PC-3 (cell line): ENCODE data around the gene GNG4. TPM values are rescaled to one million over a fixed set of nuclear protein-coding genes. Genes with fewer than 3 reads are reported as not detected.
"Not testable (repeated sequence)": the region's sequence is repeated elsewhere in the genome, so short reads cannot be mapped to it uniquely, and the experiment has no call there.

Experiments used
- ATAC-seq: fragments of 200-7000 bp; cut with Tn5 transposase; 2 replicates; pipeline ENCODE4 v1.9.1; 2020; ENCODE audit warnings: mild to moderate bottlenecking, moderate library complexity
- BruUV-seq: library from RNA; stranded (reverse); fragments of 400-500 nt; replicated peaks from 2 replicates; lab custom pipeline; 2021; lab: Mats Ljungman, UMichigan
- CTCF ChIA-PET: fragments of 300-600 bp; sonication (Branson Sonifier 250); formaldehyde crosslinking; loops from one replicate; lab custom pipeline; 2022; ENCODE audit warnings: antibody characterized with exemption; lab: Charles Lee
- POLR2A ChIA-PET: fragments of 300-600 bp; sonication (Branson Sonifier 250); formaldehyde crosslinking; loops from one replicate; lab custom pipeline; 2022; ENCODE audit warnings: antibody characterized with exemption; ENCODE audit not compliant: unreplicated experiment; lab: Charles Lee
- DNase-seq: peaks from one replicate; pipeline ENCODE4 v3.0.0-alpha.2; 2015
- H2AFZ ChIP-seq: fragments of 300-600 bp; sonication (generic); 2 replicates; pipeline ENCODE4 v1.6.0; 2016; ENCODE audit warnings: antibody characterized with exemption, low read length
- H3F3A ChIP-seq: fragments of 300-600 bp; sonication (generic); one replicate; pipeline ENCODE4 v1.6.0; 2017; ENCODE audit warnings: antibody characterized with exemption, low read length, control low read depth, mild to moderate bottlenecking; ENCODE audit not compliant: unreplicated experiment
- H3K27ac ChIP-seq: fragments of 300-600 bp; sonication (generic); 2 replicates; pipeline ENCODE4 v1.5.1; 2016; ENCODE audit warnings: mild to moderate bottlenecking, low read length
- H3K27me3 ChIP-seq: fragments of 300-600 bp; sonication (generic); 2 replicates; pipeline ENCODE4 v1.6.1; 2016; ENCODE audit warnings: low read length, mixed read lengths
- H3K36me3 ChIP-seq: fragments of 300-600 bp; sonication (generic); 2 replicates; pipeline ENCODE4 v1.6.1; 2016; ENCODE audit warnings: low read depth, mixed run types, low read length, mixed read lengths
- H3K4me1 ChIP-seq: fragments of 300-600 bp; sonication (generic); 2 replicates; pipeline ENCODE4 v1.5.1; 2016; ENCODE audit warnings: low read length; ENCODE audit not compliant: insufficient read depth
- H3K4me2 ChIP-seq: fragments of 300-600 bp; sonication (generic); 2 replicates; pipeline ENCODE4 v1.6.0; 2016; ENCODE audit warnings: low read length
- H3K4me3 ChIP-seq: fragments of 300-600 bp; sonication (generic); 2 replicates; pipeline ENCODE4 v1.5.1; 2016; ENCODE audit warnings: mild to moderate bottlenecking, low read length, mixed read lengths
- H3K79me2 ChIP-seq: fragments of 300-600 bp; sonication (generic); 2 replicates; pipeline ENCODE4 v1.6.1; 2017; ENCODE audit warnings: low read length, mixed read lengths
- H3K9ac ChIP-seq: fragments of 300-600 bp; sonication (generic); 2 replicates; pipeline ENCODE4 v1.6.0; 2016; ENCODE audit warnings: mild to moderate bottlenecking, low read length
- H3K9me2 ChIP-seq: fragments of 300-600 bp; sonication (generic); replicated peaks from 2 replicates; pipeline ENCODE4 v1.6.1; 2016; ENCODE audit warnings: mixed run types, low read length, mixed read lengths
- H3K9me3 ChIP-seq: fragments of 300-600 bp; sonication (generic); 2 replicates; pipeline ENCODE4 v1.6.1; 2016; ENCODE audit warnings: low read length, mixed read lengths
- H4K20me1 ChIP-seq: fragments of 300-600 bp; sonication (generic); 2 replicates; pipeline ENCODE4 v1.6.1; 2016; ENCODE audit warnings: low read length, mixed read lengths
- EZH2 ChIP-seq: fragments of 300-600 bp; sonication (generic); IDR thresholded peaks from one replicate; pipeline ENCODE4 v1.6.1; 2017; ENCODE audit warnings: antibody characterized with exemption, mild to moderate bottlenecking, low read length; ENCODE audit not compliant: unreplicated experiment
- EZH2phosphoT487 ChIP-seq: fragments of 300-600 bp; sonication (generic); IDR thresholded peaks from 2 replicates; pipeline ENCODE4 v1.6.1; 2018; ENCODE audit warnings: mild to moderate bottlenecking, antibody characterized with exemption, low read length, borderline replicate concordance
- intact Hi-C: fragments of 100-400 bp; cut with micrococcal nuclease; formaldehyde crosslinking; loops from 2 replicates; pipeline ENCODE4 v1.9.0; 2023
- total RNA-seq: library from RNA; depleted of rRNA; stranded (reverse); fragments of >200 nt; gene quantifications from 2 replicates; pipeline ENCODE4 v1.2.3, GENCODE V29; 2014
- TF ChIP-seq, protein P1 (sequence below): fragments of 300-600 bp; sonication (generic); conservative IDR thresholded peaks from 2 replicates; pipeline ENCODE4 v1.5.1; 2017; ENCODE audit warnings: antibody characterized with exemption, low read depth, mild to moderate bottlenecking, low read length

The GNG4 gene
- total RNA-seq, 1 experiment from 2014 or later = 0.80 TPM

DNA sequence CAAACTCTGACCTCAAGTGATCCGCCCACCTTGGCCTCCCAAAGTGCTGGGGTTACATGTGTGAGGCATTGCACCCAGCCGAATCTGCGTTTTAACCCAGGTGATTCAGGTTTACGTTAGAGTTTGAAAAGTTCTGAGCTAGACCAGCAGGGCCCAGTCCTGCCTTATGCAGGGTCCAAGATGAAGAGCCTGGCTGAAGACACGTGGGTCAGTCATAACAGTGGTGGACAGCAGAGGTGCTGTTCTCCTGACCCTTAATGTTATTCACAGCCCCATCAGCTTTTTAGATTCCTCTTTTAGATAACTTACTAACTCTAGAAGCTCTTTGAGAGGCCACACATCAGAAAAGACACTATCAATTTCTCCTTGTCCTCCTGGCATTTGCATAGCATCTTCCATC is 50.0 kb downstream of the GNG4 start:
- Histone ChIP-seq H4K20me1 (no peaks in the 10 kb centered on the region), H3K4me3 (no peak overlapping the region), H3K4me1 (no peaks in the 10 kb centered on the region), H3K36me3 (no peaks in the 10 kb centered on the region), H3K4me2 (no peak overlapping the region), H3K9ac (no peak overlapping the region), H3K9me2 (no peaks in the 10 kb centered on the region), H3K27me3 (no peaks in the 10 kb centered on the region), H3F3A (no peaks in the 10 kb centered on the region), H3K27ac (no peak overlapping the region), H3K9me3 (no peaks in the 10 kb centered on the region), H2AFZ (no peak overlapping the region), H3K79me2 (no peaks in the 10 kb centered on the region)
- DNase-seq = no peak
- BruUV-seq = no TSS peak
- CTCF ChIA-PET = no interaction called here
- no peak for ATAC-seq
- no peak for TF ChIP-seq EZH2phosphoT487
- TF ChIP-seq EZH2 = no peak
- TF ChIP-seq, protein P1, sequence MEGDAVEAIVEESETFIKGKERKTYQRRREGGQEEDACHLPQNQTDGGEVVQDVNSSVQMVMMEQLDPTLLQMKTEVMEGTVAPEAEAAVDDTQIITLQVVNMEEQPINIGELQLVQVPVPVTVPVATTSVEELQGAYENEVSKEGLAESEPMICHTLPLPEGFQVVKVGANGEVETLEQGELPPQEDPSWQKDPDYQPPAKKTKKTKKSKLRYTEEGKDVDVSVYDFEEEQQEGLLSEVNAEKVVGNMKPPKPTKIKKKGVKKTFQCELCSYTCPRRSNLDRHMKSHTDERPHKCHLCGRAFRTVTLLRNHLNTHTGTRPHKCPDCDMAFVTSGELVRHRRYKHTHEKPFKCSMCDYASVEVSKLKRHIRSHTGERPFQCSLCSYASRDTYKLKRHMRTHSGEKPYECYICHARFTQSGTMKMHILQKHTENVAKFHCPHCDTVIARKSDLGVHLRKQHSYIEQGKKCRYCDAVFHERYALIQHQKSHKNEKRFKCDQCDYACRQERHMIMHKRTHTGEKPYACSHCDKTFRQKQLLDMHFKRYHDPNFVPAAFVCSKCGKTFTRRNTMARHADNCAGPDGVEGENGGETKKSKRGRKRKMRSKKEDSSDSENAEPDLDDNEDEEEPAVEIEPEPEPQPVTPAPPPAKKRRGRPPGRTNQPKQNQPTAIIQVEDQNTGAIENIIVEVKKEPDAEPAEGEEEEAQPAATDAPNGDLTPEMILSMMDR = no peak
- POLR2A ChIA-PET = no interaction called here
- intact Hi-C loops = loop anchor here (5.0 kb wide), 1 partner anchor 183 kb away; no protein-coding TSS in a partner anchor

DNA sequence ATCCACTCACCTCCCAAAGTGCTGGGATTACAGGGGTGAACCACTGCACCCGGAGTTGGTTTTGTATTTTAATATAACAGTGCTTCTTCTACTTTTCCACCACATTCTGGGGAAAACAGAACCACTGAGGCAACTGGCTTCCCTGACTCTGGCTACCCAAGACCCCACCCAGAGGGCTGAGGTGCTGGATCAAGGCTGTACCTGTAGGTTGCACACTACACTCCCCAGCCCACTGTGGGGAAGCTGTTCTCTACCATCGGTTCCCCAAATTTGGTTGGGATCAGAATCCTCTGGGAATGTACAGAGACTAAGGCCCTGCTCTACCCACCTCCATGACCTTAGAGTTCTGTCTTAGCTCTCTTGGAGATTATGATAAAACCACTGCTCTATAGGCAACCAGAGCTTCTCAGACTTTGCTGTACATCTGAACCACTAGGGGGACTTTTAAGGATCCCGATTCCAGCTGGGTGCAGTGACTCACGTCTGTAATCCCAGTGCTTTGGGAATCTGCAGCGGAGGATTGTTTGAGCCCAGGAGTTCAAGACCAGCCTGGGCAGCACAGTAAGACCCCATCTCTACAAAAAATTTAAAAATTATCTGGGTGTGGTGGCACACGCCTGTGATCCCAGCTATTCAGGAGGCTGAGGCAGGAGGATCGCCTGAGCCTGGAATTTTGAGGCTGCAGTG is 51.6 kb downstream of the GNG4 start:
- ChIA-PET POLR2A (no interaction called here), CTCF (interaction anchor here (0.6 to 0.9 kb wide), 3 partner anchors 9 to 245 kb away, joined by 4 to 5 read pairs (median 4); no protein-coding TSS in a partner anchor)
- Histone ChIP-seq H3K4me1 (no peaks in the 10 kb centered on the region), H3F3A (no peaks in the 10 kb centered on the region), H3K9me2 (no peaks in the 10 kb centered on the region), H3K36me3 (no peaks in the 10 kb centered on the region), H3K9ac (no peak overlapping the region), H4K20me1 (no peaks in the 10 kb centered on the region), H3K4me3 (no peak overlapping the region), H3K4me2 (no peak overlapping the region), H3K27ac (no peak overlapping the region), H3K9me3 (no peaks in the 10 kb centered on the region), H3K79me2 (no peaks in the 10 kb centered on the region), H3K27me3 (no peaks in the 10 kb centered on the region), H2AFZ (no peak overlapping the region)
- BruUV-seq = no TSS peak
- TF ChIP-seq EZH2phosphoT487 = no peak
- TF ChIP-seq, protein P1 = peak; percentile 53; the same call in 1 of the 2 replicates
- no peak for TF ChIP-seq EZH2
- DNase-seq (peak; percentile 56), ATAC-seq (peak; percentile 81)
- intact Hi-C loops = loop anchor here (5.0 kb wide), 1 partner anchor 184 kb away; no protein-coding TSS in a partner anchor

DNA sequence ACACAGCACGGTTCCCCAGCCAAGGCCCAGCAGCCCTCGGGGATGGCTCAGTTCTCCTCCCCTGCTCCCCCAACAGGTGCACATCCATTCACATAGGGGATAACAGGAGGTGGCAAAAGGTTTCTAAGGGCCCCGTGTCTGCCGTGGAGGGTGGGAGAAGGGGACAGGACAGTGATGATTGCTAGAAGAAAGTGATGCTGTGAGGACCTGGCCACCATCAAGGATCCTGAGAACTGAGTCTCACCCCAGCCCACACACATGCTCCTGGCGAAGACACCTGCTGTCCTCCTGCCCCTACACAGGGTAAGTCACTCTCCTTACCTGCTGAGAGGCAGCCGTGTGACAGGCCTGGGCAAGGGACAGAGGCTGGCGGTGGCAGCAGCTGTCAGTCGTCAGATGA is 54.5 kb downstream of the GNG4 start:
- Histone ChIP-seq H3K4me1 (no peaks in the 10 kb centered on the region), H4K20me1 (no peaks in the 10 kb centered on the region), H3K9me2 (no peaks in the 10 kb centered on the region), H3K9me3 (no peaks in the 10 kb centered on the region), H3F3A (no peaks in the 10 kb centered on the region), H3K4me2 (no peak overlapping the region), H3K27ac (no peak overlapping the region), H3K79me2 (no peaks in the 10 kb centered on the region), H2AFZ (no peak overlapping the region), H3K27me3 (no peaks in the 10 kb centered on the region), H3K4me3 (no peak overlapping the region), H3K9ac (no peak overlapping the region), H3K36me3 (no peaks in the 10 kb centered on the region)
- no peak for ATAC-seq
- no peak for DNase-seq
- POLR2A ChIA-PET = interaction anchor here (0.5 kb wide), 1 partner anchor 31 kb away, joined by 3 read pairs; no protein-coding TSS in a partner anchor
- TF ChIP-seq EZH2 (no peak), EZH2phosphoT487 (no peak)
- CTCF ChIA-PET = interaction anchor here (0.6 kb wide), 1 partner anchor 161 kb away, joined by 5 read pairs; no protein-coding TSS in a partner anchor
- intact Hi-C loops = loop anchor here (5.0 kb wide), 1 partner anchor 187 kb away; no protein-coding TSS in a partner anchor
- no TSS peak for BruUV-seq

DNA sequence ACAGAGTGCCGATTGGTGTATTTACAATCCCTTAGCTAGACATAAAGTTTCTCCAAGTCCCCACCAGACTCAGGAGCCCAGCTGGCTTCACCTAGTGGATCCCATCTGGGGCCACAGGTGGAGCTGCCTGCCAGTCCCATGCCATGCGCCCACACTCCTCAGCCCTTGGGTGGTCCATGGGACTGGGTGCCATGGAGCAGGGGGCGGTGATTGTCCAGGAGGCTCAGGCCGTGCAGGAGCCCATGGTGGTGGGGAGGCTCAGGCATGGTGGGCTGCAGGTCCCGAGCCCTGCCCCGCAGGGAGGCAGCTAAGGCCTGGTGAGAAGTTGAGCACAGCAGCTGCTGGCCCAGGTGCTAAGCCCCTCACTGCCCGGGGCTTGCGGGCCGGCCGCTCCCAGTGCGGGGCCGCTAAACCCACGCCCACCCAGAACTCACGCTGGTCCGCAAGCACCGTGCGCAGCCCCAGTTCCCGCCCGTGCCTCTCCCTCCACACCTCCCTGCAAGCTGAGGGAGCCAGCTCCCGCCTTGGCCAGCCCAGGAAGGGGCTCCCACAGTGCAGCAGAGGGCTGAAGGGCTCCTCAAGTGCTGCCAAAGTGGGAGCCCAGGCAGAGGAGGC is 55.2 kb downstream of the GNG4 start:
- H3K36me3 ChIP-seq, H3K79me2 ChIP-seq, DNase-seq, ATAC-seq, H3K9ac ChIP-seq, H3K9me3 ChIP-seq, BruUV-seq, H3K9me2 ChIP-seq, intact Hi-C loops, H3F3A ChIP-seq, H3K27ac ChIP-seq, H3K4me3 ChIP-seq, H3K4me1 ChIP-seq, POLR2A ChIA-PET, H4K20me1 ChIP-seq, H3K27me3 ChIP-seq, H2AFZ ChIP-seq, H3K4me2 ChIP-seq: not testable (repeated sequence)
- CTCF ChIA-PET = interaction anchor here (0.6 kb wide), 1 partner anchor 160 kb away, joined by 5 read pairs; no protein-coding TSS in a partner anchor
